Subcutaneous abdominal adipose tissue (tissue), 5 donors: ENCODE data around the gene ADPRHL1.

Source experiments
- H3K27ac ChIP-seq: one replicate; pipeline ENCODE4 v1.7.0; 2013; ENCODE audit warnings: low read depth, mild to moderate bottlenecking, inconsistent platforms, low read length, moderate library complexity
- H3K27me3 ChIP-seq, 5 donors: one replicate each; pipeline ENCODE4 v1.7.0; 2013; ENCODE audit warnings: low read length in 5 of 5, inconsistent platforms in 1 of 5; ENCODE audit not compliant: control insufficient read depth in 5 of 5, insufficient read depth in 4 of 5
- H3K36me3 ChIP-seq, 5 donors: one replicate each; pipeline ENCODE4 v1.7.0; 2013; ENCODE audit warnings: low read length in 5 of 5; ENCODE audit not compliant: control insufficient read depth in 5 of 5, insufficient read depth in 5 of 5
- H3K4me1 ChIP-seq, 5 donors: one replicate each; pipeline ENCODE4 v1.7.0; 2013; ENCODE audit warnings: low read length in 5 of 5, mild to moderate bottlenecking in 3 of 5, moderate library complexity in 1 of 5; ENCODE audit not compliant: control insufficient read depth in 5 of 5, insufficient read depth in 5 of 5
- H3K4me3 ChIP-seq, 5 donors: one replicate each; pipeline ENCODE4 v1.7.0; 2013; ENCODE audit warnings: low read length in 5 of 5, low read depth in 1 of 5
- H3K9ac ChIP-seq, 5 donors: one replicate each; pipeline ENCODE4 v1.7.0; 2013; ENCODE audit warnings: low read length in 5 of 5, mild to moderate bottlenecking in 4 of 5, moderate library complexity in 3 of 5
- H3K9me3 ChIP-seq, 5 donors: one replicate each; pipeline ENCODE4 v1.7.0; 2013; ENCODE audit warnings: low read length in 5 of 5; ENCODE audit not compliant: control insufficient read depth in 5 of 5
- donor health status: healthy.
- donor health status: healthy.
- donor health status: healthy.
- donor health status: healthy.
- donor health status: healthy.

Gene ADPRHL1

GRCh38 chr13:113367771-113368170, 85.5 kb downstream of the ADPRHL1 start:
- Histone ChIP-seq H3K4me1 (peaks cover 0 to 23% (median 15%) of the 10 kb centered on the region in 5 donors), H3K4me3 (no peak overlapping the region), H3K27me3 (peaks cover 0 to 2% (median 0%) of the 10 kb centered on the region in 5 donors), H3K9me3 (no peaks in the 10 kb centered on the region), H3K9ac (no peak overlapping the region), H3K27ac (no peak overlapping the region), H3K36me3 (no peaks in the 10 kb centered on the region)

GRCh38 chr13:113367020-113367560, 86.2 kb downstream of the ADPRHL1 start:
- no peaks in the 10 kb centered on the region for H3K36me3 ChIP-seq
- peaks cover 0 to 3% (median 0%) of the 10 kb centered on the region in 5 donors for H3K27me3 ChIP-seq
- no peak overlapping the region for H3K4me3 ChIP-seq
- no peak overlapping the region for H3K27ac ChIP-seq
- peaks cover 0 to 23% (median 15%) of the 10 kb centered on the region in 5 donors for H3K4me1 ChIP-seq
- no peaks in the 10 kb centered on the region for H3K9me3 ChIP-seq
- no peak overlapping the region for H3K9ac ChIP-seq

DNA sequence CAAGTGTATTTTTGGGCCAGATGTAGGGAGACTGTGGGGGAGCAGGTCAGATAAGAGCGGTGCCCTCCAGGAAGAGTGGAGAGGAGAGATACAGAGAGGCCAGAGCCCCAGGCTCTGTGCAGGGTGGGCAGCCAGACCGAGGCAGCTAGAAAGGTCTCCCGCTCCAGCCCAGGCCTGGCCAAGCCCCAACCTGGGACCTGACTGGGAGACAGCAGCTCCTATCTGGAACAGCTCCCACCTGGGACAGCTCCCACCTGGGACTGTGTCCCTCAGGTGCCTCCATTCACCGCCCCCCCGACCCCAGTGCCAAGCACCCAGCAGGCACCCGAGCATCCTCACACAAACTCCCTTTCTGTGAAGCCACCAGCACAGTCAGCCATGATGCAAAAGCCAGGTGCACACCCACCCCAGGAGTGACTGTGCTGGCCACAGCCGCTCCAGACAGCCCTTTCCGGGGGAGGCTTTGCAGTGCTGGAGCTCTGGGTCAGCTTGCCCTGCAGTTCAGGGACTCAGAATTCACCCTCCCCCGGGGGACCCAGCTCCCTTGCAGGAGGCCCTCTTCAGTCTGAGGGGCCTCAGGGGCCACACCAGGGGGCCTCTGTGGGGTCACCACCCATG, 87.2 kb downstream of the ADPRHL1 start:
- H3K9ac ChIP-seq, result no peak overlapping the region
- peaks cover 0 to 23% (median 15%) of the 10 kb centered on the region in 5 donors for H3K4me1 ChIP-seq
- H3K4me3 ChIP-seq, result no peak overlapping the region
- H3K27ac ChIP-seq, result no peak overlapping the region
- peaks cover 0 to 3% (median 0%) of the 10 kb centered on the region in 5 donors for H3K27me3 ChIP-seq
- no peaks in the 10 kb centered on the region for H3K9me3 ChIP-seq
- no peaks in the 10 kb centered on the region for H3K36me3 ChIP-seq

- Histone ChIP-seq H3K9ac (no peak overlapping the region), H3K4me1 (peaks cover 0 to 23% (median 15%) of the 10 kb centered on the region in 5 donors), H3K4me3 (peak overlapping the region in 1 of 5 donors; percentile 56), H3K9me3 (no peaks in the 10 kb centered on the region), H3K27me3 (peaks cover 0 to 3% (median 0%) of the 10 kb centered on the region in 5 donors), H3K36me3 (no peaks in the 10 kb centered on the region), H3K27ac (no peak overlapping the region)
Measured at GRCh38 chr13:113365583-113365970, 87.7 kb downstream of the ADPRHL1 start.

GRCh38 chr13:113364901-113365582, 88.2 kb downstream of the ADPRHL1 start:
- Histone ChIP-seq H3K4me1 (peaks cover 0 to 23% (median 15%) of the 10 kb centered on the region in 5 donors), H3K9me3 (no peaks in the 10 kb centered on the region), H3K4me3 (peak overlapping the region in 4 of 5 donors; percentile 53 to 65 (median 59)), H3K9ac (peak overlapping the region in 4 of 5 donors; percentile 48 to 86 (median 80)), H3K27me3 (peaks cover 0 to 3% (median 0%) of the 10 kb centered on the region in 5 donors), H3K27ac (peak overlapping the region; percentile 10), H3K36me3 (no peaks in the 10 kb centered on the region)

GRCh38 chr13:113364311-113364889, 88.9 kb downstream of the ADPRHL1 start:
- Histone ChIP-seq H3K27ac (peak overlapping the region; percentile 10), H3K4me1 (peaks cover 0 to 23% (median 15%) of the 10 kb centered on the region in 5 donors), H3K9ac (peak overlapping the region in 4 of 5 donors; percentile 48 to 86 (median 80)), H3K9me3 (no peaks in the 10 kb centered on the region), H3K27me3 (peaks cover 0 to 3% (median 0%) of the 10 kb centered on the region in 5 donors), H3K36me3 (no peaks in the 10 kb centered on the region), H3K4me3 (peak overlapping the region in 4 of 5 donors; percentile 53 to 65 (median 59))

DNA sequence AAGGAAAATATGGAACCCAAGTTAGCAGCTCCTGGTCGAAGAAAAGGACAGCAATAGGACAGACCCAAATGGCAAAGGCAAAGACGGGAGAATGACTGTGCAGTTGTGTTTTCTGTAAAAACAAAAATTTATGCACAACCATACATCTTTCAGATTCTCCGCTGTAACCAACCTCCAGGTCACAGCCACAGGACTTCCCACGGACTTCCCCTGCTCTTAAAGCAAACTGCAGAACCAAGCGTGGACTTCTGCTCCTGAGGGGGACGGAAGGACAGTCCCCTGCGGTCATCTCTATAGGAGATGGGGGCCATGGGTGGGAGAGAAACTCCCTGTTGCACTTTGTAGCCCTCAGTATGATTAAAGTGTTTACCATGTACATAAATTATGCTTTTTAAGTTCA, 91.9 kb downstream of the ADPRHL1 start:
- Histone ChIP-seq H3K4me3 (no peak overlapping the region), H3K4me1 (peaks cover 0 to 23% (median 15%) of the 10 kb centered on the region in 5 donors), H3K27ac (no peak overlapping the region), H3K27me3 (peaks cover 0 to 3% (median 0%) of the 10 kb centered on the region in 5 donors), H3K9me3 (no peaks in the 10 kb centered on the region), H3K36me3 (no peaks in the 10 kb centered on the region), H3K9ac (no peak overlapping the region)

DNA sequence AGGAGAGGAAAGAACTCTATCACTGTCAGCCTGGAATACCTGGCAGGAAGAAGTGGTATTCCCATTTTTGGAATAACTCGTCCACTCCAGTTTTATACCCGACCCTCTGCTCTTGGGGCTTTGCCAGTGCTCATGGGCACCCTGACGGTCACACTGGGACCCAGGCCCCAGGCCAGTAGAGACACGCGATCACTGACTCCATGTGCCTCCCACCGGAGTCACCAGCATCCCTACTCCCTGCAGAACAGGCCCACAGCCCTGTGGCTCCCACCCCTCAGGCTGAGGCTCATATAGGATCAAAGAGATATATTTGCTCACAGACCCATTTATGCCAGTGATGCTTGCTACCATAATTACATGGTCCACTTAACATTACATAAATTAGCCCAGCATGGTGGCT, 92.8 kb downstream of the ADPRHL1 start:
- Histone ChIP-seq H3K9ac (no peak overlapping the region), H3K9me3 (no peaks in the 10 kb centered on the region), H3K4me3 (no peak overlapping the region), H3K4me1 (peaks cover 0 to 21% (median 13%) of the 10 kb centered on the region in 5 donors), H3K27ac (no peak overlapping the region), H3K36me3 (no peaks in the 10 kb centered on the region), H3K27me3 (peaks cover 0 to 3% (median 0%) of the 10 kb centered on the region in 5 donors)

GRCh38 chr13:113359571-113359970, 93.7 kb downstream of the ADPRHL1 start:
- Histone ChIP-seq H3K36me3 (peaks cover 0 to 5% (median 0%) of the 10 kb centered on the region in 5 donors), H3K27ac (no peak overlapping the region), H3K27me3 (peaks cover 0 to 3% (median 0%) of the 10 kb centered on the region in 5 donors), H3K4me1 (peaks cover 0 to 13% (median 5%) of the 10 kb centered on the region in 5 donors), H3K4me3 (no peak overlapping the region), H3K9me3 (no peaks in the 10 kb centered on the region), H3K9ac (no peak overlapping the region)
